HG03025 (cell line): ENCODE measurements around the gene ARHGAP29.
"Not testable (repeated sequence)": the region's sequence is repeated elsewhere in the genome, so short reads cannot be mapped to it uniquely, and the experiment has no call there.

Experiments
- ATAC-seq: cut with Tn5 transposase; IDR thresholded peaks from one replicate; pipeline ENCODE4 v1.9.1; 2021; ENCODE audit warnings: mild to moderate bottlenecking, moderate library complexity; ENCODE audit not compliant: unreplicated experiment, low FRiP score

The ARHGAP29 gene

DNA sequence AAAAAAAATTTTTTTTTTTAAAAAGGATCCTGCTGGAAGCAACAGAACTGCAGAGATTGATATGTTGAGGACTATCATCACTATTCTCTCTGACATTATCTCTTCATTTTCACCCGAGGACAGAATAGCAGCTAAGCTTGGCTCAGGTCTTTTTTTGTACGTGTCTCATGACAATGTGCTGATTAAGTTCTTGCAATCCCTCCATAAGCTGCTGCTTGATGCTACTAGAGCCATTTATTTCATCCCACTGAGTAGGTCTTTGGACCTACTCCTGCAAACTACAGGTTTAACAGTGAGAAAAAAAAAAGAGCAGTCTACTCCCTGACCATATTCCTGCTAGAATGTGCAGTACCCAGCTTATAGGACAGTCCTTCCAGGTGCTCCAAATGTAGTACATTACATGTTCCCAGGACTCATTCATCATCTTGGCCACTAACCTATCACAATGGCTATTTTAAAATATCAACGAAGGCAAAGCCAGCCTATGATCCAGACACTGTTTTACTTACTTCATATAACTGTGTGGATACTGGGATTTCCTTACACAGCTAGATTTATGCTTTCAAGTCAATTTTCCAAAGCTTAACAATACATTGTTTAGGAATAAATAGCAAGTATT is 54.1 kb downstream of the ARHGAP29 start:
- ATAC-seq, result no peak

DNA sequence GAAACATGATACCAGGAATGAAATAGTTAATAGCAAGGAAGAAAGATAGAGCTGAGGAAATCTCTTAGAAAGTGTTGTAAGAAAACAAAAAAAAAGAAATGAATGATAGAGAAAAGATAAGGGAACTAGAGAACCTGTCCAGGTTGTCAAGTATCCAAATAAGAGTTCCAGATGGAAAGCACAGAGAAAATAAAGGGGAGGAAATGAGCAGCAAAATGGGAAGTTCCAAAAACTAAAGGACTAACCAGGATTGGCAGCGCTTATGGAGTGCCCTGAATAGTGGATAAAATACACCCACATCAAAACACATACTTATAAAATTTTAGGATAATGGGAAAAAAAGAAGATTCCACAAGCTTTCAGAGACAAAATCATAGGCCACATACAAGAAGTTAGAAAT is 55.2 kb downstream of the ARHGAP29 start:
- ATAC-seq, result no peak

DNA sequence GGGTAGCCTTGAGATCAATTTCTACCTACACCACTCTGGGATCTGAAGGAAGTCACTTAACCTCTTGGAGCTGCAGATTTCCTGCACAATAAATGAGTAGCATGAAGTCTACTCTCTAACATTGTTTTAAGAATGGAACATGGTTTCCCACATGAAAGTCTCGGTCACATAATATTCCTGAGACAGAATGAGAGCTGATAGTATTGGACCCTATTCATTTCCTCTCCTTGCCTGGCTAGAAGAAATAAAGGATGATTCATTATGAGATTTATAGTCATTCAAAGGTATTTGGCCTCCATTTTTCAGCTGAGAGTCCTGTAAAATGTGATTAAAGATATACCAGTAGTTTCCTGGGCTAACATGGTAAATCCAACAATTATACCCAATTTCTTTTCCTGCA is 56.7 kb downstream of the ARHGAP29 start:
- no peak for ATAC-seq

DNA sequence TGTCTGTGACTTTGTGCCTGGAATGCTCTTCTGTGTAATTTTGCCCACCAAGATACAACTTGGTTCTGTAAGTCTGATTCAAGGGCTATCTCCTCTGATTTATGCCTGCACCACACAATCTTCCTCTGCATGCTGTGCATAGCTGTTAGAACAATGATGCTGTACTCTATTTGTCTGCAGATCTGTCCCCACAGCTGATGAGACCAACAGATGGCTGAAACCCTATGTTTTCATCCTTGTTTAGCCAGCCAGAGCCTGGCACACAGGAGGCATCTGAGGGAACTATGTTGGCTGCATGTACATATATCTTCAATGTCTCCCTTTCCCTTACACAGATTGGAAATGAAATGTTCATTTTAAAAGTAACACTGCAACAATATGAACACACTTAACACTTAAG is 58.5 kb downstream of the ARHGAP29 start:
- ATAC-seq, result no peak

DNA sequence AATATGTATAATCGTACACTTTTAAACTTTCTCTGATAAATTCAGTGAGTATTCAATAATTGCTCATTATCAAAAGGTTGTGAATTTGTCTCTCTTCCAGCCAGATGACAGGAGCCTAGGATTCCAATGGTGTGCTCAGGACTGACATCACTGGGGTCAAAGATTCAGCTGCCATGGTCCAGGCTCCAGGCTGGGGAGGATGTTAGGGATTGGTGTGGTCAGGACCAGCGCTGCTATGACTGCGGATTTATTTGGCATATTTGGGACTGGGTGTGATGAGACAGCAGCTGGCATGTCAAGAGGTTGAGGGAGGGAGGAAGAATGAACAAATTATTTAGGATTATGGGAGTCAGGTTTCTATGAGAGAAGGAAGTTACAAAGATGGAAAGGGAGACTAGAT is 68.3 kb downstream of the ARHGAP29 start:
- ATAC-seq, result no peak

DNA sequence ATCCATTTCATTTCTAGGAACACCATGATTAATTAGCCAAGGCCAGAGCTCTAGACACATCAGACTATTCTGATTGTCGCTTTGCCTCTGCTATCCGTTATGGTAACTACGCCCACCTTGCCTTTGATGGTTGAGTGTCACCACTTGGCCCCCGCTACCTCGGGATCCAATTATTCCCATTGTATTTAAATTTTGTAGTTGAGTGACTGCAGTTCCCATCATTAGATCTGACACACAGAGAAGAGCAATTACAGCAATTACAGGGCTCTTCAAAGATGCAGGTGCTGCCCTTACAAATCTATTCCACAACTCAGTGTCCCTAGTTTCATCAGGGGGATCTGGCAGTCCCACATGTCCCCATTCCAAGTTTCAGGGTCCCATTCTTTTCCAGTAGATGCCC is 71.5 kb downstream of the ARHGAP29 start:
- no peak for ATAC-seq

DNA sequence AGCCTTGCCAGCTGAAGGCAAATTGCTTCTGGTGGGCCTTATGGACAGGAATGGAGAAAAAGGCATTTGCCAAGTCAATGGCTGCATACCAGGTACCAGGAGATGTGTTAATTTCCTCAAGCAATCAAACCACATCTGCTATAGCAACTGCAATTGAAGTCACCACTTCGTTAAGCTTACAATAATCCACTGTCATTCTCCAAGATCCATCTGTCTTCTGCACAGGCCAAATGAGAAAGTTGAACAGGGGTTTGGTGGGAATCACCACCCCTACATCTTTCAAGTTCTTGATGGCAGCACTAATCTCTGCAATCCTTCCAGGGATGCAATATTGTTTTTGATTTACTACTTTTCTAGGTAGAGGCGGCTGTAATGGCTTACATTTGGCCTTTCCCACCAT is 72.5 kb downstream of the ARHGAP29 start:
- not testable (repeated sequence) for ATAC-seq

DNA sequence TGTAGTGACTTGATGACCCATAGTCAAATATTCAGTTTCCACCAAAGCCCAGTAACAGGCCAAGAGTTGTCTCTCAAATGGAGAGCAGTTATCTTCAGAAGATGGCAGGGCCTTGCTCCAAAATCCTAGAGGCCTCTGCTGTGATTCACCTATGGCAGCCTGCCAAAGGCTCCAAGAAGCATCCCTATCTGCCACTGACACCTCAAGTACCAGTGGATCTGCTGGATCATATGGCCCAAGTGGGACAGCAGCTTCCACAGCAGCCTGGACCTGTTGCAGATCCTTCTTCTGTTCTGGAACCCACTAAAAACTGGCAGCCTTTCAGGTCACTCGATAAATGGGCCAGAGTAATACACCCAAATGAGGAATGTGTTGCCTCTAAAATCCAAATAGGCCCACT is 73.3 kb downstream of the ARHGAP29 start:
- not testable (repeated sequence) for ATAC-seq

DNA sequence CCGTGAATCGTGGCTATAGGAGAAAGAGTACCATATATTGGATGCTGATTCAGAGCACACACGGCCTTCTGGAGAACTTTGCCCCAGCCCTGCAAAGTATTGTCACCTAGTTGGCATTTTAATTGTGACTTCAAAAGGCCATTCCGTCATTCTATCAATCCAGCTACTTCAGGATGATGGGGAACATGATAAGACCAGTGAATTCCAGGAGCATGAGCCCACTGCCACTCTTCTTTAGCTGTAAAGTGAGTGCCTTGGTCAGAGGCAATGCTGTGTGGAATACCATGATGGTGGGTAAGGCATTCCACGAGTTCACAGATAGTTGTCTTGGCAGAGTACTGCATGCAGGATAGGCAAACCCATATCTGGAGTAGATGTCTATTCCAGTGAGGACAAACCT is 74.1 kb downstream of the ARHGAP29 start:
- ATAC-seq, result not testable (repeated sequence)

DNA sequence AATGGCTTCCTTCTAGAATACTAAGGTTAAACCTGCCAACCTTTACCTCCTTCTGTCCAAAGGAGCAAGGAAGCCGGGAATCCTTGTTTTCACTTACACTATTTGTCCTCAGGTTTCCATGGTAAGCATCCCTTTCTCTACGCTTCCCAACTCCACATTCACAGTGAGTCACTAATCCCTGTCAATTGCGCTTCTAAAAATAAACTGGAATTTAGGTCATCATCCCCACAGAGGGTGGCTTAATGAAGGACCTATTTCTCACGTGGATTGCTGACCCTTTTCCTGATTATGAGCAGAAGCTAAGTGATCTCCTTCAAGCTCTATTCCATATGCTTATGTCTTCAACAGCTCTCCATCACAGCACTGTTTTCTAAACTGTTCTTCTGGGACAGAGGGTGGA is 76.6 kb downstream of the ARHGAP29 start:
- no peak for ATAC-seq

DNA sequence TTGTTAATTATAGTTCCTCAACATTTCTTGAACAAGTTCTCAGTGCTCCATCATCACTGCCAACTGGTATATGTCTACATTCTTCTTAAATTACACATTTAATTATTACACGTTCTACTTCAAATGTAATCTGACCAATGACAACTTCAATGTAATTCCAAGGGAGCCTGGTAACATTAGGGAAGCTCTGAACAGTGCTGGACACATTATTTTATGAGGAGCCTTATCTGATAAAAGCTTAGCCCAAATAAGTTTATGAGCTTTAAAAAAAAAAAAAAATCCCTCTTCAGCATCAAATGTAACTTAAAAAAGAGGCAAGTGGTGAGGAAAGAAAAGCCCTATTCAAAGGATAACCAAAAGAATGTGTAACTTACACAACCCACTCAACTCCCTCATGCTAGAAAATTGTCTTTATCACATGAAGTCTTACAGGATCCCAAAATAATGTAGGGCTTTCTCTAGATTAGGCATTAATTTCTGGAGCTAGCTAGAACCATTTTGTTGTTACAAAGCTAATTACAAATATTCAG is 81.2 kb downstream of the ARHGAP29 start:
- no peak for ATAC-seq

DNA sequence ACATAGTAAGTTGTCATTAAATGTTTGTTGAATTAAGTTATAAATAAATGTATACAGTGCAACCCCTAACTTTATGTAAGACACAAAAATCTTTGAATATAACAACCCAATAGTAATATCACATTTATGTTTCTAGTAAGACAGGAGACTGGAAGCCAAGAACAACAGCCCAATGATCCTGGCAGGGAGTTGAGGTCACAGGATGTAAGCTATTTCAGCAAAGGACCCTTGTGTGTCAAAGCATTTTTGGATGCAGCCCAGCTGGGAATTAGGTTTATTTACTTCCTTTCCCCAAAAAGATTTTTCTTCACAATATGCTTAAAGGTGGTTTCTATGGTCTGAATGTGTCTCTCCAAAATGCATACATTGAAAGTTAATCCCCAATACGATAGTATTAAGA is 82.4 kb downstream of the ARHGAP29 start:
- no peak for ATAC-seq

DNA sequence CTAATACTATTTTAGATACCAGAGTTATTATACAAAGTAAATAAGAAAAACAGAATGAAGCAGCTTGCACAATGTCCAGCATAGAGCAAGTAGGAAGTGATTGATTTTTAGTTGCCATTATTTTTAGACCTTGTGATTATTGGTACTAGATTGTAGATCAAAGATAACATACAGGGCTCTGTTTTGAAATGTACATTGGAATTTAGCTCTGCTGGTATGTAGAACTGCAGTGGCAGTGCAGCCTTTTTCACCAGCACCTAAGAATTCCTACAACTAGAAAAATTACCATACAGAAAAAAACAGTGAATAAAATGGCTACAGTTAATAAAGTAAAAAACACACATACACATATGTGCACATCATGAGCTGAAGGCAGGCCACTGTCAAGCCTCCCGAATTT is 84.3 kb downstream of the ARHGAP29 start:
- ATAC-seq, result no peak

DNA sequence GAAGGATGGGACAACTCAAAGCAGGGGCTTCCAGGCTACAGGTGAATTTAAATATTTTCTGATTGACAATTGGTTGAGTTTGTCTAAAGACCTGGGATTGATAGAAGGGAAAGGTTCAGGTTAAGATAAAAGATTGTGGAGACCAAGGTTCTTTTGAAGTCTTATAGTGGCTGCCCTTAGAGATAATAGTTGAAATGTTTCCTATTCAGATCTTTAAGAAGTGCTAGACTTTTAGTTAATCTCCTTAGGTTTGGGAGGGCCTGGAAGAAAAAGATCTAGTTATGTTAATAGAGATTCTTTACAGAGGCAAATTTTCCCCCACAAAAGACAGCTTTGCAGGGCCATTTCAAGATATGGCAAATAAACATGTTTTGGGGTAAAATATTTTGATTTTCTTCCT is 88.2 kb downstream of the ARHGAP29 start:
- not testable (repeated sequence) for ATAC-seq

DNA sequence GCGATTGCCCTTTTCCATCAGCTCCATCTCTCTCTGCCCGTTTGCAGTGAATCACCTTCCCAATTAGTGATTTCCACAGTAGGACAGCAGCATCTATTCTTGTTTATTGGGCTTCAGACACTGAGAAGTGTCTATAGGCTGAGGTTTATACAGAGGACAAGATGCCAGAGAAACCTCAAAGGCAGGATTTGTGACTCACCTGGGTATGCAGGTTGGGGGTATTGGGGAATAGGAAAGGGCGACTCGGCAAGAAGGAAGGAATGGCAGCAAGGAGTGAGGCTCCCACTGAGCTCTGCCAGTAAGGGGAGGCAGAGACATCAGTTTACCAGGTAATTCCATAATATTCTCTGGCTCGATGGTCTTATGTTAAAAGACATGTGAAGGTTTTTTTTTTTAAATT is 91.1 kb downstream of the ARHGAP29 start:
- ATAC-seq, result no peak

DNA sequence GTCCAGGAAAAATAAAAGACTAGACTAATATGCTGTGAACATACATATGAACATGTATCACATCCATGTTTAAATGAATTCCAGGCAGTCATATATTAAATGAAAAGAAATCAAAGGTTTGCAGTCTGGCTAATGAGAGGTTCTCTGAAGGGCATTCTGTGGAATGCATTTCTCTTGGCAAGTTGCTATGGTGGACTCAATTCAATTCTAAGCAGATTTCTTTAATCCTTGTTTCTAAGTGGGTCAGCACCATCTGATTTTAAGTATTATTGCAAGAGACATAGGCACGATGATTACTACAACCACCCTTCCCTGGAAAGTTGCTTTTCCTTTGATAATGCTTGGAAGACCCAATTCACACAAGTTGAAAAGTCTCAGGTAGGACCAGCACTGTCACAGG is 92.5 kb downstream of the ARHGAP29 start:
- no peak for ATAC-seq

DNA sequence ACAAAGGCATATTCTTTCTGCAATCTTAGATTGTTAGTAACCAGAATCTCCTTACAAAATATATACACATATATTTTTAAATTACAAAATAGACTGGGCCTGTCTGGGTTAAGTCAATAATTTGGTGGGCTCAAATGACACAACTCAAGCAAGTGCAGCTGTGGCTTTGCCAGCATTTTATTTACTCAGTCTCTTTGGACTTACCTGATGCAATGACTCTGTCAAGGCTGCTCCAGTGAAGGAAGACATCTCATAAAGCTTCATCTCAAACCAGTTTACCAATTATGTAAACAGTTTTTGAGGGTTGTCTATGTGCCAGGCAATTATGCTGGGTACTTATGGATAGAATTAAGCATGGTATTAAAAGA is 93.6 kb downstream of the ARHGAP29 start:
- no peak for ATAC-seq

DNA sequence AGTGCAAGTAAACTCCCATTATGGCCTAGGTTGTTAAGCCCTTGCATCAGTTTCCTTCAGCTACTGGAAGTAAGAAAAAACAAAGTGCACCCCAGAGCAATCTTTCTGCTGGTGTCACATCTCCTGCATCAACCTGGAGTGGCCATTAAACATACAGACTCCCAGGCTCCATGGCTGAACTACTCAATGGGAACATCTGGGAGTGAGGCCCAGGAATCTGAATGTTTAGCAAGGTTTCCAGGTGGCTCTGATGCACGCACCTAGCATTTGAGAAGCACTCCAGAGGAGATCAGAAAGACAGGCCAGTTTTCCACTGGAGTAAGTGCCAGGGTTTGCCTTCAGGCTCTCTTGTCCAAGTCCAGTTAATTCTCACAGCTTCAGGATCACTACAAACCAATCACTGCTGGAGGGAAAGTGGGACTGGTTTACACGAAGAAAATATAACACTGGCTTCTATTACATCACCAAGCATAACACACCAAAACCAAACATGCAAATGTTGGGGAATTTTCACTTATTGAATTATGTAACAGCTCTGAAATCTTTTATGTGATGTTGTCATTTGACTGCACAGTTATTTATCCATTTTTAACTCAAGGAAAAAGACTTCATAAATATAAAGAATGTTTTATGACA is 94.1 kb downstream of the ARHGAP29 start:
- no peak for ATAC-seq

DNA sequence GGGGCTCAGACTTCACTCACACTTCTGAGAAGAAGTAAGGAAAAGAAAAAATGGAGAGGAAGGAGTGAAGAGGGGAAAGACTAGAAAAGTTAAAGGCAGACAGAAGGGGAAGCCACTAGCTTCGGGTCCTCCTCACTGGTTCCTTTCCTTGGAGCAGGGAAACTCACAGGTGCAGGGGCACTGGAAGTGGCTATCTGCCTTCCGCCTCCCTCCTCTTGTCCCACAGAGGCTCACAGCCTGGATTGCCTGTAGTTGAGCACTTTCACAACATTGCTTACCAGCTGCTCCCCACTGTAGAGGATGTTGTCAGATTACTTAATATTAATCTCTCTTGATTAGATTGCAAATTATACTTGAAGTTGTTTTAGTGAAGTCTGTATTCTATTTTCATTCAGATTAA is 94.8 kb downstream of the ARHGAP29 start:
- ATAC-seq, result no peak

DNA sequence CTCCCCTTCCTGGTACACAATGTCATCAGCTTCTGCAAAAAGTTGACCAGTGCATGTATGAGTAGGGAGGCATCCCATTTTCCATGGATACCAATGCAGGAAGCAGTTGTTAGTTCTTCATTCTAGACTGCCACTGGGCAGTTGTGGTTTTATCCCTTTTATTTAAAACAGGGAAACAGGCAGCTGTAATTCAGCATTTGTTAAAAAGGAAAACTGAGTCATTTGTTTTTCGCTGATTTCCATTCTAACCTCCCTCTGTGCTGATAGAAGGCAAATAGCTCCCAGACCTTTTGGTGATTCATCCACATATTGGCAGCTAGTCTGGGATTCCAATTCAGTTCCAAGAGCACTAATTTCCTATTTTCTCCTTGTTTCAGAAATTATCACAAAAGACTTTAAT is 95.4 kb downstream of the ARHGAP29 start:
- no peak for ATAC-seq

DNA sequence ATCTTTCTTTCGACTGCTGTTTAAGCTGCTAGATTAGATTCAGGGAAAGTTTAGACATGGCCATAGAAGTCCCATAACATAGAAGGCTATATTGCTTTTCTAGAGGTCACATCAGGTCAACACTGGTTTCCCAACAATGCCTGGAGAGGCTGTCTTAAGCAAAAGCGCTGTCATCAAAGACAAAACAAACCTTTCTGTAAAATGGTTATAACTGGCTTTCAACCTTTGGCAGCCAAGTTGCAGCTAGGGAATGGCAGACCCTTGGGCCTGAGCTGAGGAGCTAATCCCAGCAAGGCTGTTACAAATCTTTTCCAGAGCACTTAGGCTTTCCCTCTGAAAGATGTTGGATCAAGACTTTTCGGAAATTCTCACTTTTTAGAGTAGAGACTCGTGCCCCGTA is 105.3 kb downstream of the ARHGAP29 start:
- ATAC-seq, result no peak

DNA sequence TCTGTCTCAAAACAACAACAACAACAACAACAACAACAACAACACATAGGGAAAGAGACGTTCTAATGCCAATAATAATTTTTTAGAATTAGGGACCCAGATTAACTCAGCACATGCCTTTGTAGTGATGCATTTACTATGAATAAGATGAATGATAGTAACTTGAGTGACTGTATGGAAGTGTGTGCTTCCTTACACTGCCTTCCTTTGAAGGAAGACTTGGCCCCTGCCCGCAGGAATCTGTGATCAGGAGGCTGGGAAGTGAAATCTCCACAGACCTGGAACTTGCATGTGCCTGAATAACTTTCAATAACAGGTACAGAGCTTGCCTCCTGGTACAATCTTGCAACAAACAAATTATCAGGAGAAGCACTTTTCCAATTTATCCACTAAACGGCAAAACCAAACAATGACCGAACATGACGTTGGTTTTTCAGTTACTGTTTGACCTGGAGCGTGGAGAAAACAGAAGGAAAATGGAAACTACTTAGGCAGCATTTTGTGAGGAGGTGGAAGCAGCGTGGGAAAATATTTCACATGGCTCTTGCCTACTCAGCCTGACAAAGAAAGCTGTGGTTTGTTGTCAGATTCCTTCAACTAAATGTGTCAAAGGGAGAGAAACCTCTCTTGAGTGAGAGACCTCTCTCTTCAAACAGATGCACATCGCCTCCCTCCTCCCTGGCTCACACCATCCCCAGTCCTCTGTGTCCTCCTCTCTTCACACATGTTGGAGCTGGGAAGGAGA is 106.4 kb downstream of the ARHGAP29 start:
- no peak for ATAC-seq
